Ascending aorta (tissue), 2 donors: ENCODE results near the gene UBE2E3. TPM values are rescaled to one million over a fixed set of nuclear protein-coding genes. Genes with fewer than 3 reads are reported as not detected.

Experiments
- DNase-seq, 2 donors: peaks; one replicate each; pipeline ENCODE4 v3.0.0-alpha.2; 2019; ENCODE audit warnings: low spot score in 2 of 2
- H3K27ac ChIP-seq, 2 donors: fragments of 200-600 bp; sonication (generic); one replicate each; pipeline ENCODE4 v1.5.1; 2016 to 2017; ENCODE audit warnings: mild to moderate bottlenecking in 1 of 2
- H3K27me3 ChIP-seq: fragments of 200-600 bp; sonication (generic); one replicate; pipeline ENCODE4 v1.5.1; 2017
- H3K36me3 ChIP-seq, 2 donors: fragments of 200-600 bp; sonication (generic); one replicate each; pipeline ENCODE4 v1.5.1; 2016
- H3K4me1 ChIP-seq, 2 donors: fragments of 200-600 bp; sonication (generic); one replicate each; pipeline ENCODE4 v1.5.1; 2016 to 2017; ENCODE audit warnings: mild to moderate bottlenecking in 1 of 2
- H3K4me3 ChIP-seq, 2 donors: fragments of 200-600 bp; sonication (generic); one replicate each; pipeline ENCODE4 v1.5.1; 2016 to 2017; ENCODE audit warnings: mild to moderate bottlenecking in 1 of 2
- H3K9me3 ChIP-seq, 2 donors: fragments of 200-600 bp; sonication (generic); one replicate each; pipeline ENCODE4 v1.5.1; 2016
- intact Hi-C: fragments of 100-400 bp; cut with DNase I; formaldehyde crosslinking; loops from one replicate; pipeline ENCODE4 v1.15.1; 2023
- total RNA-seq: library from RNA; depleted of rRNA; stranded (reverse); fragments of >200 nt; gene quantifications from one replicate; pipeline ENCODE4 v1.1.0, GENCODE V29; 2016
- TF ChIP-seq, protein P1 (sequence below), 3 experiments: fragments of 200-600 bp in 2 of 3; fragments of 450-650 bp in 1 of 3; sonication (generic) in 2 of 3; IDR thresholded peaks; one replicate each; pipeline ENCODE4 v1.5.1; 2016 to 2019; ENCODE audit warnings: antibody characterized with exemption in 3 of 3, mild to moderate bottlenecking in 1 of 3, moderate library complexity in 1 of 3

Gene UBE2E3
- total RNA-seq, 1 donor from 2014 or later = 125 TPM

DNA sequence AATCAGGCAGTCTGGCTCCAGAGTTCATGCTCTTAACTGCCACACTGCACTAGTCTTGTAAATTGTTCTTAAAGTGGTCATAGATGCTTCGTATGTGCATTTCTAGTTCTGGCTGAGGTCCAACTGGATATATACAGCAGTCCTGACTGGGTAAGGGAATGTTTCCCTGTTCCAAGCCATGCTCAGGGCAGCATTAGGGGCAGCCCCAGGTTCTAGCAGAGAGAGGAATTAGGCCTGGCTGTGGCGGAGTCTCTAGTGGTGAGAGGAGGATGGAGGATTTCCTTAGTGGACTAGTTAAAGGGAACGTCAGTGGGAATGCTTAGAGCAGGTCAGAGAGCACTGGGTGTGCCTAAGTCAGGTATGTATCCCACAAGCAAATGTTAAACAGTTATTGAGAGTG, 28.0 kb downstream of the UBE2E3 start:
- intact Hi-C loops = no loop called here
- Histone ChIP-seq H3K9me3 (no peaks in the 10 kb centered on the region), H3K4me1 (peaks cover 0 to 9% of the 10 kb centered on the region in 2 donors)

DNA sequence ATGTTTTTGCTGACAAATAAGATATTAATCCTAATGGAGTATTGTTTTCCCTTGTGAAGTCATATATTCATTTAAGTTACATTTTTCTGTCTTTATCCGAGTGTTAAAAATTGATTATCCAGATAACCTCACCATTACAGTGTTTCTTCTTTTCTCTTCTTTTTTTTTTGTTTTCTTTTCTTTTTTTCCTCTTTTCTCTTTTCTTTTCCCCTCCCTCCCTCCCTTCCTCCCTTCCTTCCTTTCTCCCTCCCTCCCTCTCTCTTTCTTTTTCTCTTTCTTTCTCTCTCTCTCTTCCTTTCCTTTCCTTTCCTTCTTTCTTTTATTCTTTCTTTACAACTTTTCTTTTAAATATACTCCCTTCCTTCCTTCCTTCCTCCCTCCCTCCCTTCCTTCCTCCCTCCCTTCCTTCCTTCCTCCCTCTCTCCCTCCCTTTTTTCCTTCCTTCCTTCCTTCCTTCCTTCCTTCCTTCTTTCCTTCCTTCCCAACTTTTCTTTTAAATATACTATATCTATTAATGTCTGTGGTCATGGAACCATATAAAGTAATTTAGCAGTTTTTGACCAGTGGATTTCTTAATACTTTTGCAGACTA, 40.9 kb downstream of the UBE2E3 start:
- Histone ChIP-seq H3K4me3 (no peak overlapping the region), H3K27ac (no peak overlapping the region), H3K9me3 (no peaks in the 10 kb centered on the region), H3K36me3 (no peaks in the 10 kb centered on the region), H3K27me3 (no peaks in the 10 kb centered on the region), H3K4me1 (no peaks in the 10 kb centered on the region)
- DNase-seq = no peak
- TF ChIP-seq, protein P1, sequence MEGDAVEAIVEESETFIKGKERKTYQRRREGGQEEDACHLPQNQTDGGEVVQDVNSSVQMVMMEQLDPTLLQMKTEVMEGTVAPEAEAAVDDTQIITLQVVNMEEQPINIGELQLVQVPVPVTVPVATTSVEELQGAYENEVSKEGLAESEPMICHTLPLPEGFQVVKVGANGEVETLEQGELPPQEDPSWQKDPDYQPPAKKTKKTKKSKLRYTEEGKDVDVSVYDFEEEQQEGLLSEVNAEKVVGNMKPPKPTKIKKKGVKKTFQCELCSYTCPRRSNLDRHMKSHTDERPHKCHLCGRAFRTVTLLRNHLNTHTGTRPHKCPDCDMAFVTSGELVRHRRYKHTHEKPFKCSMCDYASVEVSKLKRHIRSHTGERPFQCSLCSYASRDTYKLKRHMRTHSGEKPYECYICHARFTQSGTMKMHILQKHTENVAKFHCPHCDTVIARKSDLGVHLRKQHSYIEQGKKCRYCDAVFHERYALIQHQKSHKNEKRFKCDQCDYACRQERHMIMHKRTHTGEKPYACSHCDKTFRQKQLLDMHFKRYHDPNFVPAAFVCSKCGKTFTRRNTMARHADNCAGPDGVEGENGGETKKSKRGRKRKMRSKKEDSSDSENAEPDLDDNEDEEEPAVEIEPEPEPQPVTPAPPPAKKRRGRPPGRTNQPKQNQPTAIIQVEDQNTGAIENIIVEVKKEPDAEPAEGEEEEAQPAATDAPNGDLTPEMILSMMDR (IDR thresholded peaks at IDR 0.05) = no peak
- intact Hi-C loops = no loop called here

More for the DNA sequence above, 28.0 kb downstream of the UBE2E3 start:
- no peaks in the 10 kb centered on the region for H3K36me3 ChIP-seq
- TF ChIP-seq, protein P1 (IDR thresholded peaks at IDR 0.05) = no peak
- no peak overlapping the region for H3K4me3 ChIP-seq
- no peak for DNase-seq
- no peaks in the 10 kb centered on the region for H3K27me3 ChIP-seq
- no peak overlapping the region for H3K27ac ChIP-seq

DNA sequence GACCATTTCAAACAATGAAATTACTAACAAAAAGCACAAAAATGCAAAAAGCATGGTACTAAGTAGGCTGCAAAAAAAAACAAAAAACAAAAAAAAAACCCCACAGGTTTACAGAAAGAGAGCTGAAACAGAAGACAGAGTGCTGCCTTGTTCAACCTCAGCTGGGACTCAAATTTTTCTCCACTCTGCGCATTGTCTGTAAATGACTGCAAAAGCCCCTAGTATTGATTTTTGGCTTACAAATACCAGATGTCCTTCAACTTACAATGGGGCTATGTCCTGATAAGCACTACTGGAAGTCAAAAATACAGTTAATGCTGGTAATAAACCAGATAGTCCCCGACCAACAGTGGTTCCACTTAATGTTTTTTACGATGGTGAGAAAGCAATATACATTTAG, 42.2 kb downstream of the UBE2E3 start:
- Histone ChIP-seq H3K4me3 (no peak overlapping the region), H3K27ac (no peak overlapping the region), H3K27me3 (no peaks in the 10 kb centered on the region), H3K9me3 (no peaks in the 10 kb centered on the region), H3K36me3 (no peaks in the 10 kb centered on the region), H3K4me1 (no peaks in the 10 kb centered on the region)
- TF ChIP-seq, protein P1 (IDR thresholded peaks at IDR 0.05) = no peak
- intact Hi-C loops = no loop called here
- DNase-seq = no peak

DNA sequence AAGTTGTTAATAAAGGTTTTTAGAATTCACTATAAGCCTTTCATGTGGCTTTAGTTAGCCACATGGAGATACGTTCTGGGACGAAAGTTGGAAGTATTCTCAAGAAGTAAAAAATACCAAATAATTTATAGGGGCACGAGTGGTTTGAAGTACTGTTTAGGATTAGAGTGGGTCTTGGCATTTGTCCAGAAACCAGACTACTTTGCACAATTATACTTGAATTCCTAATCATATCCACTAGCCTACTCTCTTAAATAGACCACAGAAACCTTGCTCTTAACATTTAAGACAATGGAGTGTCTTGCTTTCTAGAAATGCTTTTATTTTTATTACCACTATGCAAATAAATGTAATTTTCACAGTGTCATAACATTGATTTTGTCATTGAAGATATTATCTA, 44.6 kb downstream of the UBE2E3 start:
- no peaks in the 10 kb centered on the region for H3K9me3 ChIP-seq
- TF ChIP-seq, protein P1 (IDR thresholded peaks at IDR 0.05) = no peak
- no peaks in the 10 kb centered on the region for H3K27me3 ChIP-seq
- H3K4me3 ChIP-seq = no peak overlapping the region
- intact Hi-C loops = no loop called here
- no peak for DNase-seq
- no peaks in the 10 kb centered on the region for H3K4me1 ChIP-seq
- no peak overlapping the region for H3K27ac ChIP-seq
- H3K36me3 ChIP-seq = no peaks in the 10 kb centered on the region

DNA sequence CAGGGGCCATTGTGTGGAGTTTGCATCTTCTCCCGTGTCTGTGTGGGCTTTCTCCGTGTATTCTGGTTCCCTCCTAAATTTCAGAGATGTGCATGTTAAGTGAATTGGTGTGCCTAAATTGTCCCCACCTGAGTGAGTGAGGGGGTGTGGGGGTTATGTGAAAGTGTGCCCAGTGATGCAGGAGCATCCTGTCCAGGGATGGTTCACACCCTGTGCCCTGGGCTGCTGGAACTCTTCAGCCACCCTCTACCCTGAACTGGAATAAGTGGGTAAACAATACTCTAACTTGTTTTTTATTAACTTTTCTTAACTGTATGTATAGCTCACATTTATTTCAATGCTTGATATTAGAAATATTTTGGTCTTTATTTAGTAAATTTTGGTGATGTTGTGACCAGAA, 56.0 kb downstream of the UBE2E3 start:
- no peak overlapping the region for H3K27ac ChIP-seq
- no peaks in the 10 kb centered on the region for H3K36me3 ChIP-seq
- H3K4me1 ChIP-seq = no peaks in the 10 kb centered on the region
- H3K27me3 ChIP-seq = no peaks in the 10 kb centered on the region
- no peak for DNase-seq
- TF ChIP-seq, protein P1 (IDR thresholded peaks at IDR 0.05) = no peak
- no peaks in the 10 kb centered on the region for H3K9me3 ChIP-seq
- H3K4me3 ChIP-seq = no peak overlapping the region
- intact Hi-C loops = no loop called here
